ENCODE measurements around the gene SPSB1.

SPSB1 gene

GRCh38 chr1:9320520-9321479 is 28.1 kb downstream of the SPSB1 start:
- no peak for DNase-seq

GRCh38 chr1:9321480-9321849 is 28.8 kb downstream of the SPSB1 start:
- DNase-seq = no peak

- DNase-seq = no peak
Measured at GRCh38 chr1:9321986-9322660, 29.4 kb downstream of the SPSB1 start.

GRCh38 chr1:9322661-9323244 is 30.1 kb downstream of the SPSB1 start:
- no peak for DNase-seq

- DNase-seq = no peak
Measured at GRCh38 chr1:9324246-9325096, 31.8 kb downstream of the SPSB1 start.

- no peak for DNase-seq
Measured at GRCh38 chr1:9326596-9326995, 33.9 kb downstream of the SPSB1 start.

GRCh38 chr1:9328201-9328600 is 35.5 kb downstream of the SPSB1 start:
- no peak for DNase-seq

- no peak for DNase-seq
Measured at GRCh38 chr1:9328715-9329114, 36.0 kb downstream of the SPSB1 start.

GRCh38 chr1:9331016-9331415 is 38.3 kb downstream of the SPSB1 start:
- DNase-seq = no peak

- DNase-seq = no peak
Measured at GRCh38 chr1:9331558-9332346, 39.1 kb downstream of the SPSB1 start.

- DNase-seq = no peak
Measured at GRCh38 chr1:9332513-9333143, 39.9 kb downstream of the SPSB1 start.

- no peak for DNase-seq
Measured at GRCh38 chr1:9338397-9339246, 45.9 kb downstream of the SPSB1 start.

GRCh38 chr1:9340172-9340854 is 47.6 kb downstream of the SPSB1 start:
- no peak for DNase-seq

- no peak for DNase-seq
Measured at GRCh38 chr1:9340864-9341263, 48.2 kb downstream of the SPSB1 start.

GRCh38 chr1:9341301-9341845 is 48.7 kb downstream of the SPSB1 start:
- no peak for DNase-seq

- DNase-seq = no peak
Measured at GRCh38 chr1:9343269-9343668, 50.6 kb downstream of the SPSB1 start.

- DNase-seq = no peak
Measured at GRCh38 chr1:9344426-9345200, 51.9 kb downstream of the SPSB1 start.

GRCh38 chr1:9345471-9345870 is 52.8 kb downstream of the SPSB1 start:
- DNase-seq = no peak

- DNase-seq = no peak
Measured at GRCh38 chr1:9345922-9346321, 53.2 kb downstream of the SPSB1 start.

Measured in stimulated activated CD4-positive, alpha-beta T cell treated with anti-CD3 and anti-CD28 coated beads, Interleukin-2, amount 100 ng/mL, for 24 hours (primary cell).